ENCODE measurements around the gene OVOL3.

DNA sequence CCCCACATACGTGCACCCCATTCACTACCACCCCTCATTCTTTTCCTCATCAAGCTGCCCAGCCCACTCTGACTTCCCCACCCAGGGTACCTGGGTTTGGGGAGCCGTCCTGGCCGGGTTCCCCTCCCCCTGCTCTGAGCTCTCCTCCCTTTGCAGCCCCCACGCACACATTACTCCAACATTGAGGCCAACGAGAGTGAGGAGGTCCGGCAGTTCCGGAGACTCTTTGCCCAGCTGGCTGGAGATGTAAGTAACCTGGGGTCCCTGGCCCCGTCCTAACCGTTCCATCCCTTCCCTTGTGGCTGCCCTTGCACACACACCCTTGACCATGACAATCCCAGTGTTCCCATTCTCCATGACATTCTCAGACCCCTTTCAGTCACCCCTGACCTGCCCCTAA is 31.6 kb downstream of the OVOL3 start:
- TF ChIP-seq, protein P1, sequence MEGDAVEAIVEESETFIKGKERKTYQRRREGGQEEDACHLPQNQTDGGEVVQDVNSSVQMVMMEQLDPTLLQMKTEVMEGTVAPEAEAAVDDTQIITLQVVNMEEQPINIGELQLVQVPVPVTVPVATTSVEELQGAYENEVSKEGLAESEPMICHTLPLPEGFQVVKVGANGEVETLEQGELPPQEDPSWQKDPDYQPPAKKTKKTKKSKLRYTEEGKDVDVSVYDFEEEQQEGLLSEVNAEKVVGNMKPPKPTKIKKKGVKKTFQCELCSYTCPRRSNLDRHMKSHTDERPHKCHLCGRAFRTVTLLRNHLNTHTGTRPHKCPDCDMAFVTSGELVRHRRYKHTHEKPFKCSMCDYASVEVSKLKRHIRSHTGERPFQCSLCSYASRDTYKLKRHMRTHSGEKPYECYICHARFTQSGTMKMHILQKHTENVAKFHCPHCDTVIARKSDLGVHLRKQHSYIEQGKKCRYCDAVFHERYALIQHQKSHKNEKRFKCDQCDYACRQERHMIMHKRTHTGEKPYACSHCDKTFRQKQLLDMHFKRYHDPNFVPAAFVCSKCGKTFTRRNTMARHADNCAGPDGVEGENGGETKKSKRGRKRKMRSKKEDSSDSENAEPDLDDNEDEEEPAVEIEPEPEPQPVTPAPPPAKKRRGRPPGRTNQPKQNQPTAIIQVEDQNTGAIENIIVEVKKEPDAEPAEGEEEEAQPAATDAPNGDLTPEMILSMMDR (IDR thresholded peaks at IDR 0.05) = no peak
- no peak for TF ChIP-seq POLR2A (IDR thresholded peaks at IDR 0.05)
